Fibroblast of upper back skin (primary cell): ENCODE results near the gene ABO.
"Not testable (repeated sequence)": the region's sequence is repeated elsewhere in the genome, so short reads cannot be mapped to it uniquely, and the experiment has no call there.

ENCODE experiments used
- DNase-seq: peaks from one replicate; pipeline ENCODE4 v3.0.0-alpha.2; 2013

ABO gene

GRCh38 chr9:133275105-133276000 lies at the start of gene ABO:
Gene ABO, minus strand, starts transcription at chr9:133275201.
- DNase-seq: no peak

- DNase-seq: no peak
These were observed 49.1 kb upstream of the ABO start for GRCh38 chr9:133323991-133324703.

- no peak for DNase-seq
These were observed 48.2 kb upstream of the ABO start for GRCh38 chr9:133323211-133323610.

- DNase-seq: no peak
These were observed 47.7 kb upstream of the ABO start for GRCh38 chr9:133322701-133323100.

GRCh38 chr9:133321411-133321935 lies 46.5 kb upstream of the ABO start:
- no peak for DNase-seq

GRCh38 chr9:133320421-133320881 lies 45.5 kb upstream of the ABO start:
- no peak for DNase-seq

- DNase-seq: not testable (repeated sequence)
These were observed 42.5 kb upstream of the ABO start for GRCh38 chr9:133317551-133317950.

GRCh38 chr9:133315997-133316396 lies 41.0 kb upstream of the ABO start:
- DNase-seq: no peak

- DNase-seq: no peak
These were observed 34.6 kb upstream of the ABO start for GRCh38 chr9:133309608-133310007.

GRCh38 chr9:133307301-133307700 lies 32.3 kb upstream of the ABO start:
- no peak for DNase-seq

GRCh38 chr9:133306242-133307204 lies 31.5 kb upstream of the ABO start:
- no peak for DNase-seq

- no peak for DNase-seq
These were observed 30.7 kb upstream of the ABO start for GRCh38 chr9:133305731-133306130.

GRCh38 chr9:133304477-133305377 lies 29.7 kb upstream of the ABO start:
- DNase-seq: no peak

- DNase-seq: no peak
These were observed 29.1 kb upstream of the ABO start for GRCh38 chr9:133304158-133304470.

GRCh38 chr9:133303266-133304157 lies 28.5 kb upstream of the ABO start:
- DNase-seq: no peak

- no peak for DNase-seq
These were observed 26.5 kb upstream of the ABO start for GRCh38 chr9:133301253-133302230.

GRCh38 chr9:133299996-133300395 lies 25.0 kb upstream of the ABO start:
- DNase-seq: not testable (repeated sequence)

GRCh38 chr9:133294257-133294656 lies 19.3 kb upstream of the ABO start:
- DNase-seq: no peak

- DNase-seq: no peak
These were observed 15.8 kb upstream of the ABO start for GRCh38 chr9:133290751-133291302.
